Right ventricle myocardium inferior (tissue), 1 donor: Measurements from ENCODE around the gene RARB. TPM values are rescaled to one million over a fixed set of nuclear protein-coding genes. Genes with fewer than 3 reads are reported as not detected.

Experiments
- ATAC-seq: fragments of 200-7000 bp; cut with Tn5 transposase; one replicate; pipeline ENCODE4 v1.9.1; 2020; ENCODE audit warnings: mild to moderate bottlenecking, moderate library complexity
- DNase-seq: peaks from one replicate; pipeline ENCODE4 v3.0.0; 2021; ENCODE audit errors: missing footprints
- intact Hi-C: fragments of 100-400 bp; cut with DNase I; formaldehyde crosslinking; loops from one replicate; pipeline ENCODE4 v1.11.0; 2022
- total RNA-seq: library from RNA; stranded (reverse); fragmentation: NEBNext Ultra II Directional; extraction: Animal tissue kit (Norgen Biotek cat#: 25700); gene quantifications from one replicate; pipeline ENCODE4 v1.2.1, GENCODE V29; 2021
- donor health status: DM: no; HTN: yes; CAD: no; lungs with severe emphysema.

Gene RARB
- total RNA-seq, 1 donor from 2014 or later: 17.5 TPM

DNA sequence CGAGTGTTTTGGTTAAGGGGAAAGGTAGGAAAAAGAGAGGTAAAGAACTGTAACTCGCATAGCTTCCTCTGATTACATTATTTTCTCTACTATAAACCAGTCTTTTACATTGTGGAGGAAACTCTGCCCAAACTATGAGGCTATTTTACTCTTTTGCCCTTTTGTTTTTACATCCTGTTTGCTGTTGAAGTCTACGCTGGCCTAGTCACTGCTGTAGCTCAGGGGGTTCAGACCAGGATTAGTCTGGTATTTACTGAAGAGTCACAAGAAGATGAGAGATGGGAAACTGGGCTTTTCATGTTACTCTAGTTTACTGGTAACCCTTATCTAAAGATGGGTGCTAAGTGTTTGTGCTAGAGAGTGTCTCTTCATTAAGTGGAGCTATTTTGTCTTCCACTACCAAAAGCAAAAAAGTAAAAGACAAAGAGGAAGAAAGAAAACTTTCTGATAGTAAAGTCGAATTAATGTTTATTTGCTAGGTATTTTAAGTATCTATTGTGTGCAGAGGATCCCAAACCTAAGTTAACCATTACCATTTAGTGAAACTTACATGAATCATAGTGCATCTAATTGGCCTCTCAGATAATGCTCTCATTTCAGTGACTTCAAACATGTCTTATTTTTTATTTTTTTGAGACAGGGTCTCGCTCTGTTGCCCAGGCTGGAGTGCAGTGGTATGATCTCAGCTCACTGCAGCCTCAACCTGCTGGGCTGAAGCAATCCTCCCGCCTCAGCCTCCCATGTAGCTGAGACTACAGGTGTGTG, 10.9 kb downstream of the RARB start:
- intact Hi-C loops: no loop called here
- no peak for ATAC-seq

GRCh38 chr3:25441234-25441856, 13.3 kb downstream of the RARB start:
- DNase-seq: no peak
- no peak for ATAC-seq
- intact Hi-C loops: no loop called here

More for the DNA sequence above, 10.9 kb downstream of the RARB start:
- DNase-seq: no peak

DNA sequence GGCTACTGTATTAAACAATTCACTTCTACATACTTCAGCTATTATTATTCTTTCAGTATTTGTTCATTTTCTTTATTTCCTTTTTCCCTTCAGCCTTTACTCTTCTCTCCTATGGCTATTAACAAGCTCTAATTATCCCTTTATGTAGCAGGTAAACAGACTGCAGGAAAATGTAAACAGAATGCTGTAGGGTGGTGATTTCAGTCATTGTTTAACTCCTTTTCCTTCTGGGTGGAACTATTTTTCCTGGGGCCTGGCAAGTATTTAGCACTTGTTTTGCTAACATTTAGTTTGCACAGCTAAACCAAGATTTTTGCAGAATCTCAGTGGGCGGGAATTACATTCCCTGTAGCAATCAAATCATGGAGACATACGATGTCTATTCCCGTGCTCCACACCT, 14.4 kb downstream of the RARB start:
- DNase-seq (no peak), ATAC-seq (no peak)
- intact Hi-C loops: no loop called here

DNA sequence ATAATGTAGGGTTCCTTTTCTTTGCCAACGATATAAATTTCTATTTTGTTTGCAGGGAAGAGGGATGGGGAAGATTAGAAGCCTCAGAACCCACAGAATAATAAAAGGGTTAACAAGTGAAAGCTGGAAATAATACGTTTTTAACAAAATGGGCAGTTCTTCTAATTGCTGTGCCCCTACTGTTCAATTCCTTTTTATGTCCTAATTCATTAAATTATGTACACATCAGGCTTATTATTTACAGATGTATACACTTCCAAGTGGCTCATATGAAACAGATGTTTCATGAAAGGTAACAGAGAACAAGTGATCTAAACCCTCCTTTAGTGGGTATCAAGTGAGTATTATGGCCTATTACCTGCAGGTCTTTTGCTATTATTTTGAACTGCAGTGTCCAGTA, 16.2 kb downstream of the RARB start:
- DNase-seq (no peak), ATAC-seq (no peak)
- intact Hi-C loops: no loop called here

GRCh38 chr3:25445731-25446130, 17.7 kb downstream of the RARB start:
- DNase-seq: no peak
- ATAC-seq: no peak
- intact Hi-C loops: no loop called here

DNA sequence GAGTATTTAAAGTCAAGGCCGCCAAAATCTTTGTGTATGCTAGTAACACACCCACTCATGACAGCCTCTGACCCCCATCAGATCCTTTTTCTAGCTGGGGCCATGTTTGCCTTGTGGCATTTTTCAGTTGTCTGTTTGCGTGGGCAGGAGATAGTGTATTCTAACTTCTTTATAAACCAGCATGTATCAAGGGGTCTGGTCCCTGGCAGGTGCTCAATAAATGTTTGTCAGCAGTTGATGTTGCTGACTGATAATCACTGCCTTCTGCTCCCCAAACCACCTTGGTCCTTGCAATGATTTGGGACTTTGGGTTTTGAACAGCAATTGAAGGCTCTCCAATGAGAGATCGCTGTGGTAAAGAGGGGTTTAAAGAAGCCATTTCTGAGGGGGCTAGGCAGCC, 19.2 kb downstream of the RARB start:
- DNase-seq (no peak), ATAC-seq (no peak)
- intact Hi-C loops: no loop called here

- no peak for ATAC-seq
- DNase-seq: no peak
- intact Hi-C loops: no loop called here
Observed at GRCh38 chr3:25447925-25448324, 19.9 kb downstream of the RARB start.

- intact Hi-C loops: no loop called here
- DNase-seq (peak; percentile 96), ATAC-seq (peak; percentile 94)
Observed at GRCh38 chr3:25448750-25449692, 21.0 kb downstream of the RARB start.

DNA sequence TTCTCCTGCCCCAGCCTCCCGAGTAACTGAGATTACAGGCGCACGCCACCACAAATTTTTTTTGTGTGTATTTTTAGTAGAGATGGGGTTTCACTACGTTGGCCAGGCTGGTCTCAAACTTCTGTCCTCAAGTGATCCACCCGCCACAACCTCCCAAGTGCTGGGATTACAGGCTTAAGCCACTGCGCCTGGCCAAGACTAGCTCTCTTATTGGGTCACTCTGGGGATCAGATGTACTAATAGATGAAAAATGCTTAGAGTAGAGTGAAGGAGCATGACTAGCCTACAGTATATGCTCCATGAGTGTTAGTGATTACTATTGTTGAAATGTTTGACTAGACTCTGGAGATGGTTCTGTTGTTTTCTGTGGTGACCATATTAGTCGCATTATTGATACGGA, 21.8 kb downstream of the RARB start:
- intact Hi-C loops: no loop called here
- no peak for DNase-seq
- no peak for ATAC-seq

DNA sequence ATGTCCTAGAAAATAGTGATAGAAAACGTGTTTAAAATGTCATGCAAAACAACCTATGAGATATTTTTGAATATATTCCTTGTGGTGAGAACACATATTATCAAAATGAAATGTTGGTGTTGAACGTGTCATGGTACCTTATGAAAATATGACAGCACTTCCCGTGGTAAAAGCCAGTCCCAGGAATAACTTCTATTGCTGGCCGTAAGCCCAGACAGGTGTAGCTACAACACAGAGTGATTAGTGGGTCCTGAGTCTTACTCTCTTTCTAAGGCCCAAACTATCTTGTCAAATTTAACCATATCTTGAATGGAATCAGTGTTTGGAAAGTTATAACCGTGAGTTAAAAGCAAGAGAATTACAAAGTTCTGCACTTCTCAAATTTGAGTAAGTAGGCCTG, 24.1 kb downstream of the RARB start:
- no peak for ATAC-seq
- intact Hi-C loops: no loop called here

DNA sequence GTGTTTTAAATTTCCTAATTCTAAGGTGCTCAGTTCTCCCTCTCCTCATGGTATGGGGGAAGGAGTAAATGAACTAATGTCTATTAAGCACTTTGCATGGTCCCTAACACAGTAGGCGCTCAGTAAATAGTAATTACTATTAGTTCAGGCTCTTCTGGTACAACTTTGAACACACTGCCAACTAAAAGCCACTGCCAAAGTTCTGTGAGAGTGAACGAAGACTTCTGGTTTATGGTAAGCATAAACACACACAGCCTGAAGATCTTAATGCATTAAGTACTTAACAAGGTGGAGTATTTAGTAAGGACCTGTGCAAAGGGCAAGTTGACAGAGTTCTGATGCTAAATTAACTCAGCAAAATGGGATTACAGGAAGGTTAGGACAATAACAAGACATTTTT, 24.7 kb downstream of the RARB start:
- ATAC-seq (no peak), DNase-seq (no peak)
- intact Hi-C loops: no loop called here

More for the DNA sequence above, 24.1 kb downstream of the RARB start:
- DNase-seq: no peak

DNA sequence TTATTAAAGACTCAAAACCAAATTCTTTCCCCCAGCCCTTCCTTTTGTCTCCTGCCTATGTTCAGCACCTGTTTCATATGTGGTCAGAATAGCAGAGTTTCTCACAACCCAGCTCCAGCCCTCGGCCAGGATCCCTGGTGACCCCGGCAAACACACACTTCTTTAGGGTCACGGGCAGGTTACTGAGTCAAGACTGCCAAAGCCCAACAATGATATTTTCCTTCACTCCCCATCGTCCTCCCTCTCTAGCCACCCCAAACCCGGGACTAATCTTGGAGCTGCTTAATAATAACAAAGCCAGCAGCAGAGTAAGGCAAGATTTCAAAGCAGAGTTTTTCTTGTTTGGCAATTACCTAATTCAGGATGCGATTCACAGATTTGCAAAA, 25.5 kb downstream of the RARB start:
- ATAC-seq (no peak), DNase-seq (no peak)
- intact Hi-C loops: no loop called here

DNA sequence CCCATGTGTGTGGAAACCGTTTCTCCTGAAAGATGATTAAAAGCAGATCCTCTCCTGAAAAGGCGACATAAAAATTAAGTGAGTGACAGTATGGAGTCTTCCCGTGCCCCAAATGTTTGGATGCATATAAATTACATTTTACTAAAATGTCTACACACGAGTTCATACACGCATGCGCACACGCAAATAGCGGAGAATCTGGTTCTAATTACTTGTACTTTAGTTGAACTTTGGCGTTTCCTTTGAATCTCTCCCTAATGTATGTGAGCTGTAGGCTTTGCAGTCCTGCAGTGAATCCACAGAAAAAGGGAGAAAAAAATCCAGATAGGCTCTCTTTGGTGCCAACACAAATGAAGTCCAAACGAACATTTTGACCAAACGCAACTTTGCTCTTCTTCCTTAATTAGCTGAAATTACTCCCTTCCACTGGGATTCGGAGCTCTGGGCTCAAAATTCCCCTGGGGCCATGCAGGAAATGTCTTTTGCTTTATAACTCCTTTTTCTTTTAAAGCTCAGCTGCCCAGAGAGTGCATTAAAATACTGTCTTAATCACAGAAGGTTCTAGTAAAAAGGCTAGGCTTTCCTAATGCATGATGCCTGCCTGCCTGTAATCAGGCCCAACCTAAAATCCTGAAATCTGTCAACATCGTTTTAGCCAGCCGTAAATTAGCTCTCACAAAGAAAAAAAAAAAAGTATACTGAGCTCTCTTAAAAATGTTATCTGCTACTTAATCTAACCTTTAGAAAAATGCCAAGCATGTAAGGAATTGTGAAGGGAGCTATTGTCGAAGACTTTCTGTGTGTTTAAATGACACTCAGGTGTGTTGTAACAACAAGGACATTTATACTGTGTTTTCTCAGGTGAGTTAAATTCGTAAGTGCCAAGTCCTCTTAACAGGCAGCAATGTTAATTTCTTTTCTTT, 26.2 kb downstream of the RARB start:
- no peak for DNase-seq
- intact Hi-C loops: no loop called here
- no peak for ATAC-seq

DNA sequence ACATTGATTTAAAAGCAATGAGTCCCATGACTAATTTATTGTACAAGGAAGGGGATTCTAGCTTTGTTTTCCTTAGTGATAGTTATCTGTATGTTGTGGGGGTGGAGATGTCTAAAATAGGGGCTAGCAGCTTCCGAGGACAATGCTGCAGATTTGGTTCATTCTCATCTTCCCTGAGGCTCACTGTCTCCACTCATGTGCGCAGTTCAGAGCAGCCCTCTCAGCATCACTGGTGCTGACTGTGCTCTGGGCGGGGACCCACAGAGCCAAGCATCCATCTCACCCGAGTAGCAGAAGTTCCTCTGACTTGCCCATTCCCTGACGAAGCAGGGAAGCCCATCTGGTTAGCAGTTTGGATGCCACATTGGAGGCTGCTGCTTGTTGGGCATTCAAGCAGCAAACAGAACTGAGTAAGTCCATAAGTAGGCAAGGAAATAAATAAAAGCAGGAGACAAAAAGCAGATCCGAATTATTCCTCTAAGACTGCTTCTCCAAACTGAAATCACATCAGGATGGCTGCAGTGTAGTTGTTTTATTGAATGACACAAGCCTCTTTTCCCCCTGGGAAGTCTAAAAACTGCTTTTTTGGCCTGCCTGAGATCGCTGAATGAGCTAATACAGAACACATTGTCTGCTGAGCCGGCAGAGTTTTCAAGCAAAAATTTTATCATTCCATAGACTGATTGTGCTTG, 27.5 kb downstream of the RARB start:
- intact Hi-C loops: no loop called here
- DNase-seq (no peak), ATAC-seq (peak; percentile 81)

DNA sequence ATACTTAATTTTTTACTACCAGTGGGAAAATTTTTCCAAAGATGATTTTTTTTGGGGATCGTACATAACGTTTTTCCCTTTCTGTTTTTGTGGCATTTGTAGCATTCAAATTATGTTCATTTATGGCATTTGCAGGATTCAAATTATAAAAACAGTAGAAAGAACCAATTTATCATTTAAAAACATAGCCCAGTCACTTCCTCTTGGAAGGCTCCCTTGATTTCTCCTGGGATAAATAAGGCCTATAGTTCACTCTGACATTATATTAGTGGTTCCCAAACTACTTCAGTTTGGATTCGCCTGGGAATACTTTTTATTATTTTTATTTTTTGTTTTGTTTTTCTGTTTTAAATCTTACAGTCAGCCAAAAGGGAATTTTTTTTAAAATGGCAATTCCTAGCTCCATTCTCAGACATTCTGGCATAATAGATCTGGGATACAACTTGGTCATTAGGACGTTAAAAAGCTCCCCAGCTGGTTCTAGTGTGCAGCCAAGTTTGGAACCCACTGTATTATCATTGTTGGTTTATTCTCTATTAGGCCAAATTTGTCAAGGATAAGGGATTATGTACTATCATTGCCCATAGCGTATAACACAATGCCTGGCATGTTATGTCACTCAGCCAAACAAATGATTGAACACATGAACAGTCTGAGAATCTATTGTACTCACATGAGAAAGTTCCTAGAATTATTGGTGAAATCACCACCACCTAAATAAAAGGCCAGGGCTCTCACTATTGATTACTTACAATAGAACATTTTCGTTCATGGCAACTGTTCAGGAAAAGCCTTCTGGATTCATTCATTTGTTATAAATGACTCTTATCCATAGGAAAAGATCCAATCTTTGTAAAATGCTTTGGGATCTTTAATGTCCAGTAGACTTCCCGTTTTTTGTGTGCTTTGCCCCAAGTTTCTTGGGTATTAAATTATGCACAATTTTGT, 28.9 kb downstream of the RARB start:
- DNase-seq: no peak
- no peak for ATAC-seq
- intact Hi-C loops: no loop called here

- DNase-seq (no peak), ATAC-seq (peak; percentile 21)
- intact Hi-C loops: no loop called here
Observed at GRCh38 chr3:25457671-25458419, 29.8 kb downstream of the RARB start.
